NB4 (cell line): ENCODE results near the gene FTO.

Experiments used
- DNase-seq: peaks from one replicate; pipeline ENCODE4 v3.0.0; 2010; ENCODE audit warnings: low read depth
- H3K4me3 ChIP-seq: one replicate; pipeline ENCODE4 v1.5.1; 2011; ENCODE audit warnings: mild to moderate bottlenecking, low read depth, low read length, moderate library complexity
- MYC ChIP-seq: IDR thresholded peaks from 2 replicates; pipeline ENCODE4 v1.6.1; 2011; ENCODE audit warnings: low read depth, low read length
- POLR2A ChIP-seq: IDR thresholded peaks from 2 replicates; pipeline ENCODE4 v1.6.1; 2011; ENCODE audit warnings: mild to moderate bottlenecking; ENCODE audit not compliant: insufficient read length; ENCODE audit errors: extremely low read depth
- TF ChIP-seq, protein P1 (sequence below): IDR thresholded peaks from one replicate; pipeline ENCODE4 v1.5.1; 2012; ENCODE audit warnings: low read depth, low read length
- TF ChIP-seq, protein P2 (sequence below): IDR thresholded peaks from 2 replicates; pipeline ENCODE4 v1.6.1; 2011; ENCODE audit warnings: low read depth, low read length

FTO gene

DNA sequence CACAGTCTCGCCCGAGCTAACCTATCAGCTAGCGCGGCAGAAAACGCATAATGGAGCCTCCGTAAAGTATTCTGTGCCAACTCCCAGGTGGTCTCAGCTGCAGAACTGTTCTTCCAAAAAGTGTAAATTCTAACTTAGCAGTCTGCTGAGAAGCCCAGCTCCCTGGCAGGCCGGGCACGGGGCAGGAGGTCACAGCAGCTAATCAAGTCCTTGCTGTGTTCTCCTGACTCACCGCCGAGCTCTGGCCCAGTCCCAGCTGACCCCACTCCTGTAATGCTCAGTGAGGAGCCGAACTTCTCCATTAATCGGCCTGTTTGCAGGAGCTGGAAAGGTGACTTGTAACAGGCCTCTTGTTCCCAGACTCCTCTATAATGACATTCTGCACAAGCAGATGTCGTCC lies 389.3 kb downstream of the FTO start:
- TF ChIP-seq MYC (no peak), POLR2A (no peak)
- TF ChIP-seq, protein P1, sequence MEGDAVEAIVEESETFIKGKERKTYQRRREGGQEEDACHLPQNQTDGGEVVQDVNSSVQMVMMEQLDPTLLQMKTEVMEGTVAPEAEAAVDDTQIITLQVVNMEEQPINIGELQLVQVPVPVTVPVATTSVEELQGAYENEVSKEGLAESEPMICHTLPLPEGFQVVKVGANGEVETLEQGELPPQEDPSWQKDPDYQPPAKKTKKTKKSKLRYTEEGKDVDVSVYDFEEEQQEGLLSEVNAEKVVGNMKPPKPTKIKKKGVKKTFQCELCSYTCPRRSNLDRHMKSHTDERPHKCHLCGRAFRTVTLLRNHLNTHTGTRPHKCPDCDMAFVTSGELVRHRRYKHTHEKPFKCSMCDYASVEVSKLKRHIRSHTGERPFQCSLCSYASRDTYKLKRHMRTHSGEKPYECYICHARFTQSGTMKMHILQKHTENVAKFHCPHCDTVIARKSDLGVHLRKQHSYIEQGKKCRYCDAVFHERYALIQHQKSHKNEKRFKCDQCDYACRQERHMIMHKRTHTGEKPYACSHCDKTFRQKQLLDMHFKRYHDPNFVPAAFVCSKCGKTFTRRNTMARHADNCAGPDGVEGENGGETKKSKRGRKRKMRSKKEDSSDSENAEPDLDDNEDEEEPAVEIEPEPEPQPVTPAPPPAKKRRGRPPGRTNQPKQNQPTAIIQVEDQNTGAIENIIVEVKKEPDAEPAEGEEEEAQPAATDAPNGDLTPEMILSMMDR: no peak
- TF ChIP-seq, protein P2, sequence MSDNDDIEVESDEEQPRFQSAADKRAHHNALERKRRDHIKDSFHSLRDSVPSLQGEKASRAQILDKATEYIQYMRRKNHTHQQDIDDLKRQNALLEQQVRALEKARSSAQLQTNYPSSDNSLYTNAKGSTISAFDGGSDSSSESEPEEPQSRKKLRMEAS: no peak
- H3K4me3 ChIP-seq: no peak overlapping the region
- DNase-seq: no peak

DNA sequence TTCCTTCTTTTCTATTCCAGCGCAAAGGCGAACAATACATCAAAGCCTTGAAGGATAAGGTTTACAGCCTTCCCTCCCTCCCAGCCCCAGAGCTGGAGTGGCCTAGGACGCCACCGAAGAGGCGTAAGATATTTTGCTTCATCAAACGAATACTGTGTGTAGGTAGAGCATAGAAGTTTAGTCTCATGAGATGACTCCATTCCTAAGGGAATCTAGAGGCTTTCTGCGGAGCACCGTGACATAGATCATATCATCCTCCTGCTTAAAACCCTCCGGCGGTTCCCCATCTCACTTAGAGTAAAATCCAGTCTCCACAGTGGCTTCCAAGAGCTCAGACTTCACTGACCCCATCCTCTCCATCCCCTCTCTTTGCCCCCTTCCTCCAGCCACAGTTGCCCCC lies 390.7 kb downstream of the FTO start:
- no peak for DNase-seq
- no peak overlapping the region for H3K4me3 ChIP-seq
- TF ChIP-seq MYC (no peak), POLR2A (no peak)
- TF ChIP-seq, protein P2: no peak
- TF ChIP-seq, protein P1: no peak

DNA sequence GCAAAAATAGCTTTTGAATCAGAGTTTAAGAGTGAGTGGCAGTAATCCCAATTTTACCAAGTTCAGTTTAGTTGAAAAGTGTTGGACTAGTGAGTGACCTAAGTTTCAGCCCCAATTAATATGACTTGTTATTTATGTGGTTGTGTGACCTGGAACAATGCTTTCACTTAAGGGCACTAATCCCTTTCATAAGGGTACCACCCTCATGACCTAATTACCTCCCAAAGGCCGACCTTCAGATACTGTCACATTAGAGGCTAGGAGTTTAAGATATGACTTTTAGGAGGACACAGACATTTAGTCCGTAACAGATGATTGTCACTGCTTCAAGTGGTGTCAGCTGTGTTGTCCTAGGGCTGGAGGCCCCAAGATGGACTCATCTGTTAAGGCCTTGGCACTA lies 392.7 kb downstream of the FTO start:
- TF ChIP-seq, protein P1: no peak
- no peak for TF ChIP-seq POLR2A
- TF ChIP-seq, protein P2: no peak
- no peak for TF ChIP-seq MYC
- DNase-seq: no peak
- H3K4me3 ChIP-seq: no peak overlapping the region

DNA sequence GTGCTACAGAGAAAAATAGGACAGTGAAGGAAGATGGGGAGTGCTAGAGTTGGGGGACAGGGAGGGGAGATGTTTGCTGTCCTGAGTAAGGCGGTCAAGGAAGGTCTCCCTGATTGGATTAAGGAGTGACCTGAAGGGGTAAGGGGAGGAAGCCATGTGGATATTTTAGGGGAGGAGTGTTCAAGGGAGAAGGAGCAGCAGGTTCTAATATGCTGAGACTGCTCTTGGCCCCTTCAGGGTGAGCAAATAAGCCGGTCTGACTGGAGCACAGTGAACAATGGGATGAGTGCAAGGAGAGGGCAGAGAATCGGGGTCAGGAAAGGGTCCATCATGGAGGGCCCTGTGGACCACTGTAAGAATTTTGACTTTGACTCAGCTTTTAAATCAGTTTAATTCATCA lies 393.8 kb downstream of the FTO start:
- H3K4me3 ChIP-seq: no peak overlapping the region

DNA sequence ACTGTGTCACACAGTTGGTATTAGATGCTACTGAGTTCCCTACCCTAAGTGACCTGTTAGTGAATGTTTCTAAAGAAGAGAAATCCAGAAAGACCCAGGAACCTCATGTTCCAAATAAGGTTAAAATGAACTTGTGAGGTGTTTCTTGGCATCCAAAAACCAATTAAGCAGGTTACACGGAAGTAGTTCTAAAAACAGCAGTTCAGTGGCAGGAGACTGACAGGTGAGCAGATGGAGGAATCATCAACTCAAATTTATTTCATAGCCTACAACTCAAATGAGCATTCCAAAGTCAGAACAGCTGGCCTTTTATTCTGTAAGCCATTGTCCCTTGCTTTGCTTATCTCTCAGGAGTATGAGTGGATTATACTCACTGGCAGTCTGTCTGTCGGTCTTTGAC lies 394.3 kb downstream of the FTO start:
- H3K4me3 ChIP-seq: no peak overlapping the region
- no peak for DNase-seq
- TF ChIP-seq MYC: no peak
- no peak for TF ChIP-seq POLR2A
- TF ChIP-seq, protein P2: no peak
- TF ChIP-seq, protein P1: no peak

More for the DNA sequence above, 393.8 kb downstream of the FTO start:
- TF ChIP-seq, protein P2: no peak
- TF ChIP-seq, protein P1: no peak
- no peak for TF ChIP-seq POLR2A
- TF ChIP-seq MYC: no peak
- no peak for DNase-seq

DNA sequence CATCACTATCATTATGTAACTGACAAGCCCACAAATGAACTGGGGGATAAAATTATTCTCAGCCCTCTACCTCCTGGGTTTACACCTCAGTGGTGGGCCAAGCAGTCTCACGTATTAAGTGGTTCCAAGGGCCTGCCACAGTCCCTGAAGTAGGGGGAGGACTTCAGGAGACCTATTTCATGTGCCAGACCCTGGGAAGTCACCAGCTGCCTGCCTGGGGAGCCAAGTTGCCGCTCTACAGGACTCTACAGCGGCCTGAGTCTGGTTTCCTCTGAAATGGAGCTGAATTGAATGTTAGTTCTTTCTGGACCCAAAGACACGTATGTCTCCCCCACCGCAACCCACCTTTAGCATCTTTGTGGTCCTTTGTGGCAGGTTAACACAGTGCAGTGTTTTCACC lies 395.7 kb downstream of the FTO start:
- no peak overlapping the region for H3K4me3 ChIP-seq
- no peak for DNase-seq
- TF ChIP-seq POLR2A (no peak), MYC (no peak)
- TF ChIP-seq, protein P2: no peak
- TF ChIP-seq, protein P1: no peak
